K562 (cell line): ENCODE data around the gene SLC39A11. TPM values are rescaled to one million over a fixed set of nuclear protein-coding genes. Genes with fewer than 3 reads are reported as not detected.

Experiments
- ATAC-seq: fragments of 200-7000 bp; cut with Tn5 transposase; 3 replicates; pipeline ENCODE4 v1.9.1; 2020; ENCODE audit warnings: moderate library complexity
- BruUV-seq: library from RNA; stranded (reverse); fragments of 400-500 nt; replicated peaks from 2 replicates; lab custom pipeline; 2021; lab: Mats Ljungman, UMichigan
- CTCF ChIA-PET: fragments of 300-600 bp; formaldehyde crosslinking; extraction: SDS; loops from one replicate; lab custom pipeline; 2021; ENCODE audit warnings: low intra/inter-chr PET ratio; lab: Yijun Ruan, JAX
- POLR2A ChIA-PET: fragments of 300-600, 350-650 bp; sonication (Branson Sonifier 250); formaldehyde crosslinking; extraction: SDS; loops from one replicate; lab custom pipeline; 2021; ENCODE audit warnings: antibody characterized with exemption, inconsistent platforms; lab: Yijun Ruan, JAX
- DNase-seq, 4 experiments: peaks; one replicate each; pipeline versions ENCODE4 v3.0.0 to v3.0.0-alpha.2; 2011 to 2018; ENCODE audit warnings: low spot score in 3 of 4, mixed read lengths in 3 of 4; ENCODE audit errors: extremely low read depth in 1 of 4
- FAIRE-seq: peaks from 2 replicates; lab custom pipeline; 2011; peaks lifted over from hg19 to GRCh38; lab: Jason Lieb, UNC
- H2AFZ ChIP-seq: 2 replicates; pipeline ENCODE4 v1.6.0; 2011; ENCODE audit warnings: low read depth, low read length, control low read depth, inconsistent platforms
- H3K27ac ChIP-seq: fragments of 200-600 bp; 3 replicates; pipeline ENCODE4 v1.8.0; 2011; ENCODE audit warnings: low read depth, mild to moderate bottlenecking, control low read depth, inconsistent platforms, low read length, moderate library complexity, mixed read lengths; ENCODE audit errors: extremely low read depth
- H3K27me3 ChIP-seq, 2 experiments: fragments of 300-600 bp in 1 of 2; 2 replicates in 1 of 2; 3 replicates in 1 of 2; pipeline versions ENCODE4 v1.6.0 to v1.8.0; 2011; ENCODE audit warnings: inconsistent platforms in 2 of 2, low read length in 2 of 2, mild to moderate bottlenecking in 1 of 2, mixed read lengths in 1 of 2, moderate library complexity in 1 of 2; ENCODE audit not compliant: control insufficient read depth in 2 of 2, insufficient read depth in 2 of 2
- H3K36me3 ChIP-seq: fragments of 300-600 bp; 3 replicates; pipeline ENCODE4 v1.8.0; 2011; ENCODE audit warnings: mild to moderate bottlenecking, low read length, inconsistent platforms; ENCODE audit not compliant: control insufficient read depth, insufficient read depth
- H3K4me1 ChIP-seq, 2 experiments: fragments of 200-600 bp in 1 of 2; replicated peaks in 1 of 2; 2 replicates in 1 of 2; 3 replicates in 1 of 2; pipeline versions ENCODE4 v1.5.1 to v1.8.0; 2011; ENCODE audit warnings: inconsistent platforms in 2 of 2, low read length in 2 of 2, mild to moderate bottlenecking in 1 of 2, mixed read lengths in 1 of 2, moderate library complexity in 1 of 2; ENCODE audit not compliant: control insufficient read depth in 2 of 2, insufficient read depth in 2 of 2
- H3K4me2 ChIP-seq: 2 replicates; pipeline ENCODE4 v1.6.1; 2011; ENCODE audit warnings: low read length, control low read depth, inconsistent platforms, mixed read lengths; ENCODE audit not compliant: insufficient read depth
- H3K4me3 ChIP-seq: fragments of 200-600 bp; sonication (generic), shearing (Covaris generic); 2 replicates; pipeline ENCODE4 v1.5.1; 2016; ENCODE audit warnings: control low read depth, inconsistent platforms
- H3K79me2 ChIP-seq: fragments of 200-600 bp; 3 replicates; pipeline ENCODE4 v1.8.0; 2011; ENCODE audit warnings: low read length, inconsistent platforms; ENCODE audit not compliant: control insufficient read depth, insufficient read depth
- H3K9ac ChIP-seq, 2 experiments: 2 replicates each; pipeline versions ENCODE4 v1.6.0 to v1.6.1; 2011; ENCODE audit warnings: low read depth in 2 of 2, low read length in 2 of 2, control low read depth in 1 of 2, inconsistent platforms in 1 of 2, mild to moderate bottlenecking in 1 of 2, mixed read lengths in 1 of 2; ENCODE audit not compliant: insufficient read depth in 1 of 2
- H3K9me1 ChIP-seq: one replicate; pipeline ENCODE4 v1.6.0; 2011; ENCODE audit warnings: inconsistent platforms, mild to moderate bottlenecking, low read length, moderate library complexity; ENCODE audit not compliant: control insufficient read depth, insufficient read depth
- H3K9me3 ChIP-seq: replicated peaks from 2 replicates; pipeline ENCODE4 v1.5.1; 2011; ENCODE audit warnings: low read depth, low read length, inconsistent platforms; ENCODE audit not compliant: control insufficient read depth, insufficient read depth
- H4K20me1 ChIP-seq: replicated peaks from 2 replicates; pipeline ENCODE4 v1.6.1; 2011; ENCODE audit warnings: low read length, inconsistent platforms, mixed read lengths; ENCODE audit not compliant: control insufficient read depth, insufficient read depth
- ADNP ChIP-seq: fragments of 200-800 bp; sonication (Bioruptor generic); IDR thresholded peaks from 2 replicates; pipeline ENCODE4 v1.6.1; 2016; ENCODE audit warnings: missing genetic modification characterization, missing compliant biosample characterization
- HDGF ChIP-seq: fragments of 450-650 bp; IDR thresholded peaks from 2 replicates; pipeline ENCODE4 v1.6.1; 2016
- KLF10 ChIP-seq: fragments of 250-450 bp; sonication (Bioruptor Pico); IDR thresholded peaks from 2 replicates; pipeline ENCODE4 v1.6.1; 2021; ENCODE audit warnings: matching md5 sums
- POU5F1 ChIP-seq: fragments of 150-350 bp; IDR thresholded peaks from 2 replicates; pipeline ENCODE4 v1.6.1; 2014; ENCODE audit warnings: borderline replicate concordance, low read length, low read depth, mild to moderate bottlenecking; ENCODE audit not compliant: partially characterized antibody
- PRPF4 ChIP-seq: fragments of 200-400 bp; formaldehyde crosslinking; IDR thresholded peaks from one replicate; pipeline ENCODE4 v1.6.1; 2017; ENCODE audit warnings: low read length, low read depth, mild to moderate bottlenecking; ENCODE audit not compliant: insufficient read depth, poor library complexity, severe bottlenecking
- ZNF316 ChIP-seq: fragments of 450-650 bp; IDR thresholded peaks from 2 replicates; pipeline ENCODE4 v1.6.1; 2016
- ZNF57 ChIP-seq: fragments of 450-650 bp; formaldehyde crosslinking; IDR thresholded peaks from 2 replicates; pipeline ENCODE4 v1.4.0; 2020; ENCODE audit warnings: mild to moderate bottlenecking, moderate library complexity
- whole genome bisulfite sequencing: fragments of 100-300 bp; shearing (Covaris generic); methylation state at CpG from one replicate; pipeline ENCODE4 v1.1.6; 2016; ENCODE audit warnings: low coverage, mixed read lengths; ENCODE audit not compliant: insufficient coverage; ENCODE audit errors: missing lambda C conversion rate; 5-methylcytosine and 5-hydroxymethylcytosine counted together
- in situ Hi-C: fragments of 300-500 bp; cut with MboI; formaldehyde crosslinking; loops from 4 replicates; pipeline ENCODE4 v1.15.0; 2018; ENCODE audit warnings: inconsistent platforms, mixed read lengths
- intact Hi-C: fragments of 100-400 bp; cut with micrococcal nuclease; formaldehyde crosslinking; loops from 2 replicates; pipeline ENCODE4 v1.14.2; 2022
- polyA plus RNA-seq, 8 experiments: library from polyadenylated mRNA; depleted of rRNA in 4 of 8; stranded (reverse) in 5 of 8; unstranded in 3 of 8; fragments of >200 nt; fragmentation: Nextera tagmentation in 2 of 8; fragmentation: Illumina TruSeq in 1 of 8; extraction: Ambion mirVana in 2 of 8; extraction: Trizol in 1 of 8; gene quantifications; 2 replicates each; pipeline versions ENCODE4 v1.2.1 to v1.2.3, GENCODE V29; 2011 to 2014; ENCODE audit warnings: inconsistent platforms in 1 of 8, missing spikeins in 1 of 8
- total RNA-seq, 7 experiments: library from RNA; depleted of rRNA in 6 of 7; stranded (reverse); fragments of >200 nt in 6 of 7; fragmentation: Illumina TruSeq in 2 of 7; extraction: Trizol in 2 of 7; gene quantifications; 2 replicates each; pipeline versions ENCODE4 v1.2.1 to v1.2.3, GENCODE V29; 2011 to 2021; ENCODE audit warnings: low replicate concordance in 1 of 7
- TF ChIP-seq, protein P1 (sequence below): fragments of 450-650 bp; IDR thresholded peaks from 2 replicates; pipeline ENCODE4 v1.6.1; 2017; ENCODE audit warnings: mild to moderate bottlenecking, moderate library complexity
- TF ChIP-seq, protein P2 (sequence below): fragments of 250-450 bp; sonication (Bioruptor Pico); IDR thresholded peaks from 2 replicates; pipeline ENCODE4 v1.5.0; 2020; ENCODE audit warnings: mild to moderate bottlenecking
- TF ChIP-seq, protein P3 (sequence below): fragments of 200-800 bp; sonication (Bioruptor generic); IDR thresholded peaks from 2 replicates; pipeline ENCODE4 v1.6.1; 2016; ENCODE audit warnings: missing genetic modification characterization, missing compliant biosample characterization
- TF ChIP-seq, protein P4 (sequence below): fragments of 450-650 bp; IDR thresholded peaks from 2 replicates; pipeline ENCODE4 v1.6.1; 2016
- TF ChIP-seq, protein P5 (sequence below), 2 experiments: fragments of 450-650 bp in 1 of 2; sonication (generic) in 1 of 2; formaldehyde crosslinking in 1 of 2; IDR thresholded peaks in 1 of 2; conservative IDR thresholded peaks in 1 of 2; 2 replicates each; pipeline versions ENCODE4 v1.6.1 to v1.8.1; 2016 to 2023; ENCODE audit warnings: mild to moderate bottlenecking in 2 of 2, moderate library complexity in 2 of 2, inconsistent platforms in 1 of 2, missing genetic modification reagents in 1 of 2

Gene SLC39A11
- total and polyA plus RNA-seq, 9 of the 15 experiments (the other 6 are each of a cell fraction or from before 2014, with no cell fraction given) = 10.5 to 26.4 (median 13.4) TPM

DNA sequence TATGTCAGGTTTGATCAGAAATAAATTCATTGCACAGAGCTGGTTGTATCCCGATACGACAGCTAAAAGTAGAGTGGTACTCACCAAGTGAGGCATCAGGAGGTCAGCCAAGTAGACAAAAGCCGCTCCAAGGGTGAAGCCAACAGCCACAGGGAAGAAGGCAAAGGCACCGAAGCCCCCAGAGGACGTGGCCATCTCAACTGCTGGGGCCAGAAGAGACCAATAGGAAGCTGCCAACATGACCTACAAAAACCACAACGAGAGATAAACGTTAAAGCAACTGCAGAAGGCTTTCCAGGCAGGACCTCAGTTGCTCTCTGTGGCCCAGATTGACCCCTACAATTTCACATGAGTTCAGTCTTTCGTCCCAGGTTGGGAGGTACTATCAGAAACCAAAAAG, 61.0 kb downstream of the SLC39A11 start:
- DNase-seq (peak in 2 of 4 experiments; percentile 15 to 29), FAIRE-seq (peak; percentile 73), ATAC-seq (peak; percentile 51; the same call in 1 of the 3 replicates)
- ChIA-PET CTCF (no interaction called here), POLR2A (interaction anchor here (0.6 to 0.8 kb wide), 3 partner anchors 18 to 76 kb away, joined by 3 read pairs; no protein-coding TSS in a partner anchor)
- H4K20me1 ChIP-seq = no peaks in the 10 kb centered on the region; the same call in 1 of the 2 replicates
- WGBS = 21% methylated on average over 8 of the region's 8 CpGs
- BruUV-seq = no TSS peak
- peak overlapping the region; percentile 24; the same call in 1 of the 3 replicates for H3K27ac ChIP-seq
- H2AFZ ChIP-seq = no peak overlapping the region
- intact Hi-C loops (no loop called here), in situ Hi-C loops (no loop called here)
- no peak overlapping the region for H3K9ac ChIP-seq
- no peak overlapping the region for H3K4me2 ChIP-seq
- H3K4me1 ChIP-seq = peaks cover 7 to 15% of the 10 kb centered on the region in 2 experiments; a peak in 3 of 5 replicates
- no peaks in the 10 kb centered on the region for H3K9me3 ChIP-seq
- no peaks in the 10 kb centered on the region for H3K27me3 ChIP-seq
- no peaks in the 10 kb centered on the region for H3K9me1 ChIP-seq
- no peak overlapping the region for H3K4me3 ChIP-seq
- no peaks in the 10 kb centered on the region for H3K79me2 ChIP-seq
- H3K36me3 ChIP-seq = peaks cover 14% of the 10 kb centered on the region; the same call in 1 of the 3 replicates
- TF ChIP-seq, protein P1, sequence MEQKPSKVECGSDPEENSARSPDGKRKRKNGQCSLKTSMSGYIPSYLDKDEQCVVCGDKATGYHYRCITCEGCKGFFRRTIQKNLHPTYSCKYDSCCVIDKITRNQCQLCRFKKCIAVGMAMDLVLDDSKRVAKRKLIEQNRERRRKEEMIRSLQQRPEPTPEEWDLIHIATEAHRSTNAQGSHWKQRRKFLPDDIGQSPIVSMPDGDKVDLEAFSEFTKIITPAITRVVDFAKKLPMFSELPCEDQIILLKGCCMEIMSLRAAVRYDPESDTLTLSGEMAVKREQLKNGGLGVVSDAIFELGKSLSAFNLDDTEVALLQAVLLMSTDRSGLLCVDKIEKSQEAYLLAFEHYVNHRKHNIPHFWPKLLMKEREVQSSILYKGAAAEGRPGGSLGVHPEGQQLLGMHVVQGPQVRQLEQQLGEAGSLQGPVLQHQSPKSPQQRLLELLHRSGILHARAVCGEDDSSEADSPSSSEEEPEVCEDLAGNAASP = peak; percentile 86
- TF ChIP-seq, protein P2, sequence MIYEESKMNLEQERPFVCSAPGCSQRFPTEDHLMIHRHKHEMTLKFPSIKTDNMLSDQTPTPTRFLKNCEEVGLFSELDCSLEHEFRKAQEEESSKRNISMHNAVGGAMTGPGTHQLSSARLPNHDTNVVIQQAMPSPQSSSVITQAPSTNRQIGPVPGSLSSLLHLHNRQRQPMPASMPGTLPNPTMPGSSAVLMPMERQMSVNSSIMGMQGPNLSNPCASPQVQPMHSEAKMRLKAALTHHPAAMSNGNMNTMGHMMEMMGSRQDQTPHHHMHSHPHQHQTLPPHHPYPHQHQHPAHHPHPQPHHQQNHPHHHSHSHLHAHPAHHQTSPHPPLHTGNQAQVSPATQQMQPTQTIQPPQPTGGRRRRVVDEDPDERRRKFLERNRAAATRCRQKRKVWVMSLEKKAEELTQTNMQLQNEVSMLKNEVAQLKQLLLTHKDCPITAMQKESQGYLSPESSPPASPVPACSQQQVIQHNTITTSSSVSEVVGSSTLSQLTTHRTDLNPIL = no peak
- TF ChIP-seq ADNP (tag) (no peak), HDGF (no peak), POU5F1 (no peak), ZNF57 (CRISPR knock-in tag) (no peak), PRPF4 (no peak), ZNF316 (no peak), KLF10 (CRISPR knock-in tag) (no peak)
- TF ChIP-seq, protein P3, sequence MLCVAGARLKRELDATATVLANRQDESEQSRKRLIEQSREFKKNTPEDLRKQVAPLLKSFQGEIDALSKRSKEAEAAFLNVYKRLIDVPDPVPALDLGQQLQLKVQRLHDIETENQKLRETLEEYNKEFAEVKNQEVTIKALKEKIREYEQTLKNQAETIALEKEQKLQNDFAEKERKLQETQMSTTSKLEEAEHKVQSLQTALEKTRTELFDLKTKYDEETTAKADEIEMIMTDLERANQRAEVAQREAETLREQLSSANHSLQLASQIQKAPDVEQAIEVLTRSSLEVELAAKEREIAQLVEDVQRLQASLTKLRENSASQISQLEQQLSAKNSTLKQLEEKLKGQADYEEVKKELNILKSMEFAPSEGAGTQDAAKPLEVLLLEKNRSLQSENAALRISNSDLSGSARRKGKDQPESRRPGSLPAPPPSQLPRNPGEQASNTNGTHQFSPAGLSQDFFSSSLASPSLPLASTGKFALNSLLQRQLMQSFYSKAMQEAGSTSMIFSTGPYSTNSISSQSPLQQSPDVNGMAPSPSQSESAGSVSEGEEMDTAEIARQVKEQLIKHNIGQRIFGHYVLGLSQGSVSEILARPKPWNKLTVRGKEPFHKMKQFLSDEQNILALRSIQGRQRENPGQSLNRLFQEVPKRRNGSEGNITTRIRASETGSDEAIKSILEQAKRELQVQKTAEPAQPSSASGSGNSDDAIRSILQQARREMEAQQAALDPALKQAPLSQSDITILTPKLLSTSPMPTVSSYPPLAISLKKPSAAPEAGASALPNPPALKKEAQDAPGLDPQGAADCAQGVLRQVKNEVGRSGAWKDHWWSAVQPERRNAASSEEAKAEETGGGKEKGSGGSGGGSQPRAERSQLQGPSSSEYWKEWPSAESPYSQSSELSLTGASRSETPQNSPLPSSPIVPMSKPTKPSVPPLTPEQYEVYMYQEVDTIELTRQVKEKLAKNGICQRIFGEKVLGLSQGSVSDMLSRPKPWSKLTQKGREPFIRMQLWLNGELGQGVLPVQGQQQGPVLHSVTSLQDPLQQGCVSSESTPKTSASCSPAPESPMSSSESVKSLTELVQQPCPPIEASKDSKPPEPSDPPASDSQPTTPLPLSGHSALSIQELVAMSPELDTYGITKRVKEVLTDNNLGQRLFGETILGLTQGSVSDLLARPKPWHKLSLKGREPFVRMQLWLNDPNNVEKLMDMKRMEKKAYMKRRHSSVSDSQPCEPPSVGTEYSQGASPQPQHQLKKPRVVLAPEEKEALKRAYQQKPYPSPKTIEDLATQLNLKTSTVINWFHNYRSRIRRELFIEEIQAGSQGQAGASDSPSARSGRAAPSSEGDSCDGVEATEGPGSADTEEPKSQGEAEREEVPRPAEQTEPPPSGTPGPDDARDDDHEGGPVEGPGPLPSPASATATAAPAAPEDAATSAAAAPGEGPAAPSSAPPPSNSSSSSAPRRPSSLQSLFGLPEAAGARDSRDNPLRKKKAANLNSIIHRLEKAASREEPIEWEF = 0 out of 2 replicates have a peak, but pooled peaks have one; percentile 16
- TF ChIP-seq, protein P4, sequence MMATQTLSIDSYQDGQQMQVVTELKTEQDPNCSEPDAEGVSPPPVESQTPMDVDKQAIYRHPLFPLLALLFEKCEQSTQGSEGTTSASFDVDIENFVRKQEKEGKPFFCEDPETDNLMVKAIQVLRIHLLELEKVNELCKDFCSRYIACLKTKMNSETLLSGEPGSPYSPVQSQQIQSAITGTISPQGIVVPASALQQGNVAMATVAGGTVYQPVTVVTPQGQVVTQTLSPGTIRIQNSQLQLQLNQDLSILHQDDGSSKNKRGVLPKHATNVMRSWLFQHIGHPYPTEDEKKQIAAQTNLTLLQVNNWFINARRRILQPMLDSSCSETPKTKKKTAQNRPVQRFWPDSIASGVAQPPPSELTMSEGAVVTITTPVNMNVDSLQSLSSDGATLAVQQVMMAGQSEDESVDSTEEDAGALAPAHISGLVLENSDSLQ = no peak
- TF ChIP-seq, protein P5, sequence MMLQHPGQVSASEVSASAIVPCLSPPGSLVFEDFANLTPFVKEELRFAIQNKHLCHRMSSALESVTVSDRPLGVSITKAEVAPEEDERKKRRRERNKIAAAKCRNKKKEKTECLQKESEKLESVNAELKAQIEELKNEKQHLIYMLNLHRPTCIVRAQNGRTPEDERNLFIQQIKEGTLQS (IDR thresholded peaks at IDR 0.05) = no peak
- TF ChIP-seq, protein P5 (CRISPR knock-in tag; conservative IDR thresholded peaks at IDR 0.05) = no peak
